Ramos (cell line): ENCODE data around the gene LAMC3.
"Not testable (repeated sequence)": the region's sequence is repeated elsewhere in the genome, so short reads cannot be mapped to it uniquely, and the experiment has no call there.

Experiments
- in situ Hi-C: fragments of 300-500 bp; cut with MboI; formaldehyde crosslinking; loops from one replicate; pipeline ENCODE4 v1.14.3; 2022; ENCODE audit warnings: low sequenced_read_pairs; ENCODE audit not compliant: unreplicated experiment

The LAMC3 gene

DNA sequence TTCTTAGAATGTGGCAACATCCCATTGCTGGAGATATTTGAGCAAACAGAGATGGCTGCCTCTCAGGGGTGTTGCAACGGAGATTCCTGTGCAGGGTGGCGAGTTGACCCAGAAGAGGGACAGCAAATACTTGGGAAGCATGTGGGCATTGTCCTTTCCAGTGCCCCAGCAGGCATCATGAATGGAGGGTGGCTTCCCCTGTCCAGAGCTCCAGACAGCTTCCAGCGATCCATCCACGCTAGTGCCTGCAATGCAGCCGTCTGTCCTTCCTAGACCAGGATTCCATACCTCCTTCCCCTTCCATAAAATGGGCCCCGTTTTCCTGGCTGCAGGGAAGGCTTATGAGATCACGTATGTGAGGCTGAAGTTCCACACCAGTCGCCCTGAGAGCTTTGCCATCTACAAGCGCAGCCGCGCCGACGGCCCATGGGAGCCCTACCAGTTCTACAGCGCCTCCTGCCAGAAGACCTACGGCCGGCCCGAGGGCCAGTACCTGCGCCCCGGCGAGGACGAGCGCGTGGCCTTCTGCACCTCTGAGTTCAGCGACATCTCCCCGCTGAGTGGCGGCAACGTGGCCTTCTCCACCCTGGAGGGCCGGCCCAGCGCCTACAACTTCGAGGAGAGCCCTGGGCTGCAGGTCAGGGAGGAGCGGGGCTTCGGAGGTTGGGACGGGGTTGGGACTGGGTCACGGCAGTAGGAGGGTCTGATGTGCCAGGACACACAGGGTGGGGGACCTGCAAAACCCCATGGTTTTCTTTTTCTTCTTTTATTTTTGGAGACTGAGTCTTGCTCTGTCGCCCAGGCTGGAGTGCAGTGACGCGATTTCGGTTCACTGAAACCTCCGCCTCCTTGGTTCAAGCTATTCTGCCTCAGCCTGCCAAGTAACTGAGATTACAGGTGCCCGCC is 17.2 kb downstream of the LAMC3 start:
- in situ Hi-C loops: no loop called here

DNA sequence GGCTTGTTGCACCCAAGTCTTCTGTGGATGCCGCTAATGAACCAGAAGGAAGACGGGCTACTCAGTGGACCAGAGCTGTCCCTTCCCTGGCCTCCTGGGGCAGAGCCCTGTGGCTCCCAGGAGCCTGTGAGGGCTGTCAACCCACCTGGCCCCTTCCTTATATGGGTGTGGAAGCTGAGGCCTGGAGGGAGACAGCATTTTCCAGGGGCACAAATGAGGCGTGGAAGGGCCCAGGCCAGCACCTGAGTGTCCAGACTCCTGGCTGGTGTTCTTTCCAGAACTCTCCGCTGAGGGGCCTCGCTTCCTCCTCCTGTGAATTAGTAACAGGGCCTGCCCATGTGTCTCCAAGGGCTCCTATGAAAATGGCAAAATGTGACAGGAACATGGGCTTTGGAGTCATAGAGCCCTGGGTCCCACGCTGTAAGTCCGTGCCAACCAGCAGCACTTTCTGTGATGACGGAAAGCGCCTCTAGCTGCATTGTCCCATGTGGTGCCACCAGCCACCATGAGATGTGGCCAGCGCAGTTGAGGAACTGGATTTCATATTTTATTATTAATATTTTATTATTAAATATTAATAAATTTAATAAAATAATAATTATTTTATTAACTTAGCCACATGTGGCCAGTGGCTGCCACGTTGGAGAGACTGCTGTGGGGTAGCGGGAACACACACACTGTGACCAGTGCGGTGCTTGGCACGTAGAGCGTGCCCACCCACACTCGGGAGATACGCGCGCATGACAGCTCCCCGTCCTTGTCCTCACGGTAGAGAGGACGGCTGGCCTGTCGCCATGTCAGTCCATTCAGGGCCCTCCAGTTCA is 18.3 kb downstream of the LAMC3 start:
- in situ Hi-C loops: no loop called here

DNA sequence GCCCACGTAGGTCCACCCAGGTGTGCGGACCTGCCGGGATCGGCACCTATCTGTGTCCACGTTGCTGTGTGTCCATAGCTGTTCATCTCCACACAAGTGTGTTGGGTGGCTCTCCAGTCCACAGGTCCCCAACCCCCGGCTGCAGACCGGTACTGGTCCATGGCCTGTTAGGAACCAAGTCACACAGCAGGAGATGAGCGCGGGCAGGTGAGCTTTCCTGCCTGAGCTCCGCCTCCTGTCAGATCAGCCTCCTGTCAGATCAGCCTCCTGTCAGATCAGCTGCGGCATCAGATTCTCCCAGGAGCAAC is 18.9 kb downstream of the LAMC3 start:
- in situ Hi-C loops: no loop called here

DNA sequence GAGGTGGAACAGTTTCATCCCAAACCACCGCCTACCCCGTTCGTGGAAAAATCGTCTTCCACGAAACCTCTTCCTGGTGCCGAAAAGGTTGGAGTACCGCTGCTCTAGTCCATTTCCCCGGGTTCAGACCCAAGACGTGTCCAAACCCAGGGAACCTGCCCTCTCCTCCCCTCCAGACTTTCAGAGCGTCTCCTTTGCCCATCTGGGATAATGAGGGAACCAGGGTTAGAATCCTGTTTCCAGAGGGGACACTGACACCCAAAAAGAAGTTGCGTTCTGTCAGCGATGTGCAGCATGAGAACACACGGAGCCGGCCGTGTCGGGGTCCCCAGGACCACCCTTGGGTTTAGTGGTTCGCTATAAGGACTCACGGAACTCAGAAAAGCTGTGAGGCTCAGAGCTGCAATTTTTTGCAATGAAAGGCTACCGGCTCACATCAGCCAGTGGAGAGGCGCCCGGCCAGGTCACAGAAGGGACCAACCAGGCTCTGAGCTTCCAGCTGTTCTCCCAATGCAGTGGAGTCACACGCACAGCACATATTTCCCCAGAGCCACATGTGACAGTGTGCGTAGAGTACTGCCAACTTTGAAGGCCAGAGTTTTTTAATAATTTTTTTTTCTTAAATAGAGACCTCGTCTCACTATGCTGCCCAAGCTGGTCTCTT is 19.4 kb downstream of the LAMC3 start:
- in situ Hi-C loops: no loop called here

DNA sequence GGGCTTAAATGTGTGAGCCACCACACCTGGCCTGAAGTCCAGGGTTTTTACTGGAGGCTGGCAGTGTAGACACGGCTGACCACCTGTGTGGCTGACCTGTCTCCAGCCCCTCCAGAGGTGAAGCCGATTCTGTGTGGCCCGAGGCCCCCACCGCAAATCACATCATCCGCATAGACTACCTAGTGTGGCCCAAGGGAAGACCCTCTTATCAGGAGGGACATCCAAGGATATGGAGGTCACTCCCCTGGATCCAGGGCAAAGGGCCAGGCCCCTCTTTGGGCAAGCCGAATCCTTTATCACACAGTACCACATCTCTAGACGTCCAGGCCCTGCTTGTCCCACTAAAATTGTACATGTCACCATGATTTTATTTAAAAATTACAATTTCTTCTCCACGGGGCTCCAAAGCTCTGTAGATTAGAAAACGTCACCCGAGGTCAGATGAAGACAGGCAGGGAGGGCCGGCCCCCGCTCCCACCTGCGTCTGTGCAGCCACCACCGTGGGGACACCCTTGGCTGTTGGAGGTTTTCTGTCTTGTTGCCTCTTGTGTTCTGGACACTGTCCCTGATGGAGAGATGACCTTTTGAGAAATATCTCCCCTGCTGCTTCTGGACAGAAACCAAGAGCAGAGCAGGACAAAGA is 20.1 kb downstream of the LAMC3 start:
- in situ Hi-C loops: no loop called here

DNA sequence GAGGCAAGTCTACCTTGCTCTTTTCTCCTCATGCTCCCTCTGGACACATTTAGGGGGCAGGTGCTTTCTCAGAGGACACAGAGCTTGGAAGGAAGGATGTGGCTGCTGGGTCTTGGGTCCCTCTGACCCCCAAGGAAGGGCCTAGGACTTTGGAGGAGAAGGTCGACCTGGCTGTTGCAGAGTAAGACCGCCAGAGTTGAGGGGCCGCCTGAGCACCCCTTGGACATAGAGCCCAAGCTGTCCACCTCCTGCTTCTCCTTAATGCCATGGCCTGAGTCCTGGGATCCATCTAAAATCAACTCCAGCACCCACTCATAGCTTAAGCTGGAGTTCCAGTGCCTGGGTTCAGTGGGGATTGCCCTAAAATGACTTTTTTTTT is 20.6 kb downstream of the LAMC3 start:
- in situ Hi-C loops: no loop called here

DNA sequence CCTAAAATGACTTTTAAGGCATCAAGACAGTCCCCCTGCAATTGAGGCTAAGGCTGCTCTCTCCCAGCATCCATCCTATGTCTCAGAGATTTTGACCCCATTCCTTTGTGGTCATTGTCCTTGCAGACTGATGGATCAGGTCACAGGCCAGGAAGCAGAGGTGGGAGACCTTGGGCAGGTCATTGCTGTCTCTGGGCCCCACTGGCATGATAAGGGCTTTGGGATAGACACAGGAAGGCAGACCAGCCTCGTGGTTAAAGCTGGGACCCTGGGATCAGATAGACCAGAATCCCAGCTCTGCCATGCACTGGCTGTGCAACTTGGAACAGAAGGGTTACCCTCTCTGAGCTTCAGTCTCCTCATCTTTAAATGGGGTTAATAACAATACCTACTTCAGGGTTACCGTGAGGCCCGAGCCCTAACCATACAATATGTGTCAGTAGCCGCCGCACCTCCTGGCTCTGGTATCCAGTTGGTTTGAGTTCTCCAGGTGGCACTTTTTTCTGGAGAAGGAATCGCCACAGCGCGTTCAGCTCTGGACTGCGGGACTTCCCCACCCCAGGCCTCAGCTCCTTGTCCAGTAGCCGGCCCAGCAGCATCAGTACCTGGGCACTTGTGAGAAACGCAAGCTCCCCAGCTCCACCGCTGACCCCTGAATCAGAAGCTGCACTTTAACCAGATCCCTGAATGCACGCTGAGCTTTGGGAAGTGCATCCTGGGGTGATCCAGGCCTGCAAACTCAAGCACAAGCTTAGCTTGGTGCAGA is 21.4 kb downstream of the LAMC3 start:
- in situ Hi-C loops: no loop called here

DNA sequence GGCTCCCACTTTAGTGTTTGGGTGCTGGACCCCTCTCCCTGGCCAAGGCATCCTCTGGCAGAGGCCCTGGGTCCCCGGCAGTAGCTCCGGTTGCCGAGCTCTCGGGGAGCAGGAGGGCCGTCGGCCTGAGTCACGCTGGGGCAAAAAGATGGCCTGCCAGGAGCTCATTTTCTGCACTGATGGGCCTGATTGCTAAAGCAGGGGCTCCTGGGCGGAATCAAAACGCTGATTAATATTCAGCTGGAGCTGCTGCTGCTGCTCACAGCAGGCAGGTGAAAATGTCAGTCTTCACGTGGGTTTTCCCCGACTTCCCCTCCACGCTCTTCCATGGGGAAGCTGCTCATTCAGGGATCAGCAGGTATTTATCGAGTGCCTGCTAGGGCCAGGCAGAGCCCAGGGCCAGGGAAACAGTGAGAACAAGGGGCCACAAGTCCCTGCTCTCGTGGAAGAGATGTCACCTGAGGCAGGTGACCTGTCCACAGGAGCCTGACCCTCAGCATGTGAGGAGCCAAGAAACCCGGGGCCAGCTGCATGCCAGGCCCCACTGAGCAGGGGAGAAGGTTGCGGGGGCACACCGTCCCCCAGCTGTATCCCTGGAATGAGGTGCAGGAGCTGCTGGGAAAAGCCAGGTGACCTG is 22.1 kb downstream of the LAMC3 start:
- in situ Hi-C loops: no loop called here

DNA sequence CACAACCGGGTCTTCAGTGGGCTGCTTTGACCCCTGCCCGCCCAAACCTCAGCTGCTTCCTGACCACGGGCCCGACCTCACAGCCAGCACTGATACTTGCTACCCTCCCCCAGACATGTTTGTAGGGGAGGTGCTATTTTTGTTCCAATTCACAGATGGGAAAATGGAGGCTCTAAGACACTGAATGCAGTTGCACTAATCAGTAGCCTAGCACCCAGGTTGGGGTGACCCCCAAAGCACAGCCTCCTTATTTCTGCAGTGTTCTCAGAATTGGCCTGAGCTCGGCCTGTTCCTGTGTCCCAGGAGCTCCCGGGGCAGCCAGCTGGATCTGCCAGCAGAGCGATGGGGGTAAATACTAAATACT is 22.6 kb downstream of the LAMC3 start:
- in situ Hi-C loops: no loop called here

DNA sequence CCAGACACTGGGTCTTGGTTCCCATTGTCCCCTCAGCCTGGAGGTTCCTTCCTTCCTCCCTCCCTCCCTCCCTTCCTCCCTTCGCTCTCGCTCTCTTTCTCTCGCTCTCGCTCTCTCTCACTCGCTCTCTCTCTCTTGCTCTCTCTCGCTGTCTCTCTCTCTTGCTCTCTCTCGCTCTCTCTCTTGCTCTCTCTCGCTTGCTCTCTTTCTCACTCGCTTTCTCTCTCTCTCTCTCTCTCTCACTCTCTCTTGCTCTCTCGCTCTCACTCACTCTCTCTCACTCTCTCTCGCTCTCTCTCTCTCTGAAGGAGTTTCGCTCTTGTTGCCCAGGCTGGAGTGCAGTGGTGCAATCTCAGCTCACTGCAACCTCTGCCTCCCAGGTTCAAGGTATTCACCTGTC is 23.4 kb downstream of the LAMC3 start:
- in situ Hi-C loops: no loop called here

DNA sequence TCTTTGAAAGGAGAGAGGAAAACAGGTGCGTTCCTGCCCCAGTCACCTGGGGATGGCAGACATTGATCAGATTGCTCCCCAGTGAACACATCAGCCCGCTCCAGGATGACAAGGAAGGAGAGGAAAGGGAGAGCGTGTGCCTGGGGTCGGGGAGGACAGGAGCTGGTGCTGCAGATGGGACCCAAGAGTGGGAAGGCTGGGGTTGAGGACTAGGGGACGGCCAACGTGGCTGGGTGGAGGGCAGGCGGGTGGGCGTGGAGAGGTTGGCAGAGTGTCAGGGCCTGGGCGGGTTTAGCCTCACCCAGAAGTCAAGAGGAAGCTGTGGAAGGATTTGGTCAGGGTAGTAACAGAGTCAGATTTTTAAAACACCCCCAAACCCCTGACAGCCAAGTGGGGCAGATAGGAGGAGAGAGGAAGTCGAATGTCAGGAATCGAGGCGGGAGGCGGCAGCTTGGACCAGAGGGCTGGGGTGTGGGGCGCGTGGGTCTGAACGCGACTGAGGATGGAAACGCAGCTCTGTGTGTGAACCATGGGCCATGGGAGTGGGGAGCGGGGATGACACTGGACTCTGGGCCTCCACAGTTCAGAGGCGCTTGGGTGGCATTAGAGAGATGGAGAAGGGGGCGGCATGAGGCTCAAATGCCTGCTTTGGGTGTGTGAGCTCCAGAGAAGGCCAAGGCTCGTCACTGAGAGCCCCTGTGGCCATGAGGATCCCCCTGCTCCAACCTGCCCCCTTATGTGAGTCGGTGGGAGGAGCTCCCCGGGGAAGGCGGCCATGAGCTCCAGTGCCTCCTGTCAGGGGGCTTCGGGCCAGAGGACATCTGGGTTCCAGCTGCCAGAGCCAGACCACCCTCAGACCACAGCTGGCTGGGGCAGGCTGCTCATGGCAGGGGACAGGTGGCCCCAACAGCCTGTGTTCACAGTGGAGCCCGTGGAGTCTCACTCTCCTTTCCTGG is 24.6 kb downstream of the LAMC3 start:
- in situ Hi-C loops: no loop called here

DNA sequence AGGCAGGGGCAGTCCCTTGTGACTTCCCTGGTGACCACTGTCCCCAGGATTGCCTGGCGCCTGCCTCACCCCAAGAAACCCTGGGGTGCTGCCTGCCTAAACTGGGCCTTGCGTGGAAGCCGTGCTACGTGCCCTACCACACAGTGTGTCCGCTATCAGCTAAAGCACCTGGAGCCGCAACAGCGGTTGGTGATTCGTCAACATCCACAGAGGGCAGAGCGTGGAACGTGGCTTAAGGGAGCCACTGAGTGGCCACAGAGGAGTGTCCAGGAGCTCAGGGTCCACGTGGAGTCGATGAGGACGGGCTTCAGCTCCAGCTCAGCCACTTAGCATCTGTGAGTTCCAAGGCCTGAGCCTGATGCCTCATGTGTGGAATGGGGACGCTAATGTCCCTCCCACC is 25.3 kb downstream of the LAMC3 start:
- in situ Hi-C loops: no loop called here

DNA sequence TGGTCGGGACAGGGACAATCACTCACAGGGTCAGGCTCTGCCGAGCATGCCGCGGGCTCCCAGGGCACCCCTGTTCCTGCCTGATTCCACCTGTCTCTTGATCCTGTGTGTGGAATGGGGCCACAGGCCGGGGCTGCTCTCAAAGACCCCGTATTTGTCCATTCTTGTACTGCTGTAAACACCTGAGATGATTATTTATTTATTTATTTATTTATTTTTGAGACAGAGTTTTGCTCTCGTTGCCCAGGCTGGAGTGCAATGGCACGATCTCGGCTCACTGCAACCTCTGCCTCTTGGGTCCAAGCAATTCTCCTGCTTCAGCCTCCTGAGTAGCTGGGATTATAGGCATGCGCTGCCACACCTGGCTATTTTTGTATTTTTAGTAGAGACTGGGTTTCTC is 25.8 kb downstream of the LAMC3 start:
- in situ Hi-C loops: not testable (repeated sequence)

DNA sequence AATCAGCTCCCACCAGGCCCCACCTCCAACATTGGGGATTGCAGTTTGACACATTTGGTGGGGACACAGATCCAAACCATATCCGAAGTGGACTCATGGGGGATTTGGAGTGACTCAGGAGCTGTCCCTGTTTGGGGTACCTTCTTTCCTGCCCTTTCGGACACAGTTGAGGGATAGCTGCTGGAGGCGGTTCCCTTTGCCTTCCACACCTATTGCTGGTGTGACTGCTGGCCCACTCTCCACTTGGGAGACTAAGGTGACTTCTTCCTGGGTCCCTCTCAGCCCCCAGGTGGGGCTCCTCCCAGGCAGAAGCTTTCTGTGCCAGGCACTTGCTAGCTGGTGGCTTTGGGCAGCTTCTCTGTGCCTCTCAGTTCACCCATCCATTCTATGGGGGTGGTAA is 26.6 kb downstream of the LAMC3 start:
- in situ Hi-C loops: no loop called here

DNA sequence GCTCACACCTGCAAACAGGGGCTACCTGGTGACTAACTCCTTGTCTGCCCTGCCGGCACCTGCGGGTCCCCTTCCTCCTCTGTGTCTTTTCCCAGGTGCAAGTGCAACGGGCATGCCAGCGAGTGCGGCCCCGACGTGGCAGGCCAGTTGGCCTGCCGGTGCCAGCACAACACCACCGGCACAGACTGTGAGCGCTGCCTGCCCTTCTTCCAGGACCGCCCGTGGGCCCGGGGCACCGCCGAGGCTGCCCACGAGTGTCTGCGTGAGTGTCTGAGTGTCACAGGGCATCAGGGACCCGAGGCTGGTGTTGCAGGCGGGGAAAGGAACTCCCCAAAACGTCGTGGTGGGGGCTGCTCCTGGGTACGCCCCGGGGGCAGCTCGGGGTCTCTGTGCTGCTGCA is 27.1 kb downstream of the LAMC3 start:
- in situ Hi-C loops: no loop called here

DNA sequence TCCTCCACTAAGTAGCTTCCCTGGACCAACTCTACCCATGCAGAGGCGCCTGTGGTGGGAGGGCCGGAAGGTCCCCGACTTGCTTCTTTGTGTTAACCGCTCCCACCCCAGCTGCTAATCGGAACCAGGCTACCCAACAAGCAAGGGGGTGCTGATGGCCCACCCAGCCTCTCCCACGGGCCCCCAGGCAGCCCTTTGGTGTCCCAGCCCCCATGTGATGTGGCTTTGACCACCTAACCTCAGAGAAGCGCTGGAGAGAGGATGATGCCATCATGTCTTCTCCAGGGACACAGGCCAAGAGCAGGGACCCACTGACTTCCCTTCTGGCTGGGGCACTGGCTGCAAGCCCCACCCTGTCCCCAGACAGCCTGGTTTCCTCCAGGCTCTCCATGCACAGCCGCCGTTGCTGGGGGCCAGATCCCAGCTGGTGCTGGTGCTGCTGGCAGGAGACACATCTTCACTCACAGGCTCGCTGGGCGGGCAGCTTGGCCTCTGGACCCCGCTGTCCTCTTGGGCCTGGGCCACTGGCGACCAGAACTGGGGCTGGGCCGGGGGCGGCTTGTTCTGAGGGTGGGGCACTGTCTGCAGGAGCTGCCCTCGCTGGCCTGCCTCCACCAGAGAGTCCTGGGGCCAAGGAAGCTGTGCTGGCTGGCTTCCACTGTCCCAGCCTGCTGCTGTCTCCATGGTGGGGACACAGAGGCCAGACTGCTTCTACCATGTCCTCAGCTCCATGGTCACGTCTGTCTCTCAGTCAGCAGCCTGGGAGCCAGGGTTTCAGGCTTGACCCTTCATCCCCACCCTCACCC is 27.8 kb downstream of the LAMC3 start:
- in situ Hi-C loops: no loop called here

DNA sequence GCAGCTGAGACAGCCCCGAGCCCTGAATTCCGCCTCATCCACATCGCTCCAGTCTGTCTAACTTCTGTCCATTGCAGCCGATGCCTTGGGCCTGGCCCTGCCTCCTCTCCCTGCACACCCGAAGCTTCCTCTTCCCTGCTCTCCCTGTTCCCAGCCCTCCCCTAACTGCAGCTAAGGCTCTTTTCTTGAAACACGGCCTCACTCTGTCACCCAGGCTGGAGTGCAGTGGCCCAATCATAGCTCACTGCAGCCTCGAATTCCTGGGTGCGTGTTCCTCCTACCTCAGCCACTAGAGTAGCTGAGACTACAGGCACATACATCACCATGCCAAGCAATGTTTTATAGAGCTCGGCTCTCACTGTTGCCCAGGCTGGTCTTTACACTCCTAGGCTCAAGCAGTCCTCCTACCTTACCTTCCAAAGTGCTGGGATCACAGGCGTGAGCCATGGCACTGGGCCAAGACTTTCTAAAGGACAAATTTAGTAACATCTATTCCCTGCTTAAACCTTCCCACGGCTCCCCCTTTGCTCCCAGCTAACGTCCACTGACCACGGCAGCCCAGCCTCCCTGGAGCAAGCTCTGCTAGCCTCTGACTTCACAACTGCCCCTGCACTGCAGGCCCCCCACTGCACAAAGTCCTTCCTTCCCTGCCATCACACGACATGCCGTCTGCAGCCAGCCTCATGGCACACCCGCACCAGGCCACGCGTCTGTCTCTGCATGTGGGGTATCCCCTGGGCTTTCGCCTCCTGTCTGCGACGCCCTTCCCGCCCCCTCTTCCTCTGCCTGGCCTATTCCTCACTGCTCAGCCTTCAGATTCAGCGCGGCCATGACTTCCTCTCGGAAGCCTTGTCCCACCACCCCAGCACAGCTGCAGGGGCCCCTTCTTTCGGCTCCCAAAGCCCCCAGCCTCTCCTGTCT is 28.6 kb downstream of the LAMC3 start:
- in situ Hi-C loops: no loop called here
